ENCODE data around the gene NFX1.
A peak's percentile ranks its signal among the peaks of the same experiment; 100 is the strongest.
"Not testable (repeated sequence)": the region's sequence is repeated elsewhere in the genome, so short reads cannot be mapped to it uniquely, and the experiment has no call there.

The NFX1 gene

DNA sequence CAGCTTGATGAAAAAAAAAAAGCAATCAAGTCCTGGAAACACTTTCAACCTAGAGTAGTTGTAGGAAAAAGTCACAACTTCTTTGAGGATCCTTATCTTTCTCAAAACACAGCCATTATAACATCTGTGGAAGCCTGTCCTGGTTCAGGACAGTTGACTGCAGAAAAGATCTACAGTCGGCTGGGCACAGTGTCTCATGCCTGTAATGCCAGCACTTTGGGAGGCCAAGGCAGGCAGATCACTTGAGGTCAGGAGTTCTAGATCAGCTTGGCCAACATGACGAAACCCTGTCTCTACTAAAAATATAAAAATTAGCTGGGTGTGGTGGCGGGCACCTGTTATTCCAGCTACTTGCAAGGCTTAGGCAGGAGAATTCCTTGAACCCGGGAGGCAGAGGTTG, 74.5 kb downstream of the NFX1 start:
- H3K27me3 ChIP-seq (ENCODE audit: low read depth); H3K4me1 ChIP-seq; H3K4me3 ChIP-seq; in situ Hi-C loops (cut with MboI; ENCODE audit: low sequenced_read_pairs); H3K9me3 ChIP-seq; DNase-seq (ENCODE audit: low spot score in 2 of 2): not testable (repeated sequence)
- H3K36me3 ChIP-seq (replicated peaks): peaks cover 31% of the 10 kb centered on the region

DNA sequence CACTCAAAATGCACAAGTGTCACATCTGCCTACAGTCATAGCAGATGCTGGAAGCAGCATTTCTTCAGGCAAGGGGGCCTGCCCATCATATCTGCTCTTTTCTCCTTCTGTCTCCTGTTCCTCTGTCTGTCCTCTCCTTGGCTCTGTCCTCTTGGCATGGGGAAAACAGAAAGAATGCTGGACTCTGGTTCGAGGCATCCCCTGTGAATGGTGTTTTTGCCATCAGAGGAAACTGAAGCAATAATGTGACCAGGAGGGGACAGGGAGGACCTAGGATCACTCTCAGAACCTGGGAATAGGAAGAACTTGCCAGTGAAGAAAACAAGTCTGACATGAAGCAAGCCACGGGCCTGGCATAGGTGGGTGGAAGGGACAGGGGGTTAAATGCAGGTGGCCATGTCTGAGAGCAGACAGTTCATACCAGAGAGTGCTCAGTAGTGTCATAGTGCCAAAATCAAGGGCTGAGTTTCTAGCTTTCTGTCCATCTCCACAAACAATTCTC, 76.7 kb downstream of the NFX1 start:
- Histone ChIP-seq H3K27me3 (ENCODE audit: low read depth) (no peaks in the 10 kb centered on the region), H3K4me3 (no peak overlapping the region), H3K4me1 (no peaks in the 10 kb centered on the region), H3K36me3 (replicated peaks) (peaks cover 48% of the 10 kb centered on the region), H3K9me3 (no peaks in the 10 kb centered on the region)
- in situ Hi-C loops (cut with MboI; ENCODE audit: low sequenced_read_pairs): no loop called here
- DNase-seq (ENCODE audit: low spot score in 2 of 2): no peak

DNA sequence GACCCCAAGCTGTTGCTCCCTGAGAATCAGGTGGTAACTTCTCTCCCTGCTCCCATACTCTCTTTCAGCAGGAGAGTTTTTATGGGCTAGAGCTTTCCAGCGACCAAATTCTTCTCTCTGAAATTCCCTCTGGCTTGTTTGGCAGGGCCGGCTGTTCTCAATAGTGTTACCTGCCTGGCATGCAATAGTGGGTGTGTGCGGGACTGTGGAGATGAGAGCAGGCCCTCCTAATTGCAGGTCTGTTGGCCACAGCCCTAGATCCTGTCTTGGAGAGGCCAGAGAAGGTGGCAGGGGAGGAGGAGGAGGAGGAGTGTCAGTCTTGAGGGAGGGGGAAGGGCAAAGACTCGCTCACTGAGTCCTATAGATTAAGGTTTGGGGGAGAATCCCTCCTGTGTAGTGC, 82.6 kb downstream of the NFX1 start:
- no peak for DNase-seq (ENCODE audit: low spot score in 2 of 2)
- peaks cover 30% of the 10 kb centered on the region for H3K36me3 ChIP-seq (replicated peaks)
- H3K4me3 ChIP-seq: no peak overlapping the region
- peaks cover 6% of the 10 kb centered on the region for H3K4me1 ChIP-seq
- H3K27me3 ChIP-seq (ENCODE audit: low read depth): no peaks in the 10 kb centered on the region
- in situ Hi-C loops (cut with MboI; ENCODE audit: low sequenced_read_pairs): loop anchor here (10.0 kb wide), 1 partner anchor 62 kb away; no protein-coding TSS in a partner anchor
- H3K9me3 ChIP-seq: no peaks in the 10 kb centered on the region

DNA sequence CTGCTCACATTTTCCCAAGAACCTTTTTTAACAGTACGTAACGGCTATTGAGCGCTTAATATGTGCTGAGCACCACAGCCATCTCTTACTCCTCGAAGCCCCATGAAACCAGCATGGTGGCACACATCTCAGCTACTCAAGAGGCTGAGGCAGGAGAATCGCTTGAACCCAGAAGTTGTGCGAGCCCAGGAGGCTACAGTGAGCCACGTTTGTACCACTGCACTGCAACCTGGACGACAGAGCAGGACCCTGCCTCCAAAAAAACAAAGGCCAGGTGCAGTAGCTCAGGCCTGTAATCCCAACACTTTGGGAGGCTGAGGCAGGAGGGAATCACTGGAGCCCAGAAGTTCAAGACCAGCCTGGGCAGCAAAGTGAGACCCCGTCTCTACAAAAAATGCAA, 83.9 kb downstream of the NFX1 start:
- H3K9me3 ChIP-seq: no peaks in the 10 kb centered on the region
- H3K27me3 ChIP-seq (ENCODE audit: low read depth): no peaks in the 10 kb centered on the region
- no peak overlapping the region for H3K4me3 ChIP-seq
- peaks cover 26% of the 10 kb centered on the region for H3K36me3 ChIP-seq (replicated peaks)
- in situ Hi-C loops (cut with MboI; ENCODE audit: low sequenced_read_pairs): loop anchor here (10.0 kb wide), 1 partner anchor 61 kb away; no protein-coding TSS in a partner anchor
- peaks cover 6% of the 10 kb centered on the region for H3K4me1 ChIP-seq
- DNase-seq (ENCODE audit: low spot score in 2 of 2): no peak

DNA sequence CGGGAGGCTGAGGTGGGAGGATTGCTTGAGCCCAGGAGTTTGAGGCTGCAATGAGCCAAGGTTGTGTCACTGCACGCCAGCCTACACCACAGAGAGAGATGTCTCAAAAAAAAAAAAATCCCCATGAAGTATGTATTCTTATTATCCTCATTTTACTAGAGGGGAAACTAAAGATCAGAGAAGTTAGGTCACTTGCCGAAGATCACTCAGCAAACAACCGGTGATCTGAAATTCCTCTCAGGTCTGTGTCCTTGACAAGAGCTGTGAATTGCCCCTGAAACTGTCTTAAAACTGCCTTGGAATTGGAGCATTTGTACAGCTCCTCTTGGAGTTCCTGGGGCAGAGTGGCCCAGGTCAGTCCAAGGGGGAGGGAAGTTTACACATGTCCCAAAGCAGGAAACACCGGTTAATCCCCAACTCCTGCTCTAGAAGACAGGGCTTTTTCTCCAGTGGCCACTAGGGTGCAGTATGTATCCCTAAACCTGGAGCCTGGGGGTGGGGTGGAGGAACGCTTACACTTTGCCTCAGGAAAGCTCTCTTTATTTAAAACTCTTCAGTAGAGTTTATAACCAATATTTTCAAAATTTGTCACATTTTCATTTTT, 84.4 kb downstream of the NFX1 start:
- H3K4me1 ChIP-seq: peaks cover 6% of the 10 kb centered on the region
- no peak overlapping the region for H3K4me3 ChIP-seq
- H3K36me3 ChIP-seq (replicated peaks): peaks cover 20% of the 10 kb centered on the region
- peak; percentile 78 to 83 for DNase-seq (ENCODE audit: low spot score in 2 of 2)
- no peaks in the 10 kb centered on the region for H3K9me3 ChIP-seq
- in situ Hi-C loops (cut with MboI; ENCODE audit: low sequenced_read_pairs): loop anchor here (10.0 kb wide), 1 partner anchor 60 kb away; no protein-coding TSS in a partner anchor
- H3K27me3 ChIP-seq (ENCODE audit: low read depth): no peaks in the 10 kb centered on the region

DNA sequence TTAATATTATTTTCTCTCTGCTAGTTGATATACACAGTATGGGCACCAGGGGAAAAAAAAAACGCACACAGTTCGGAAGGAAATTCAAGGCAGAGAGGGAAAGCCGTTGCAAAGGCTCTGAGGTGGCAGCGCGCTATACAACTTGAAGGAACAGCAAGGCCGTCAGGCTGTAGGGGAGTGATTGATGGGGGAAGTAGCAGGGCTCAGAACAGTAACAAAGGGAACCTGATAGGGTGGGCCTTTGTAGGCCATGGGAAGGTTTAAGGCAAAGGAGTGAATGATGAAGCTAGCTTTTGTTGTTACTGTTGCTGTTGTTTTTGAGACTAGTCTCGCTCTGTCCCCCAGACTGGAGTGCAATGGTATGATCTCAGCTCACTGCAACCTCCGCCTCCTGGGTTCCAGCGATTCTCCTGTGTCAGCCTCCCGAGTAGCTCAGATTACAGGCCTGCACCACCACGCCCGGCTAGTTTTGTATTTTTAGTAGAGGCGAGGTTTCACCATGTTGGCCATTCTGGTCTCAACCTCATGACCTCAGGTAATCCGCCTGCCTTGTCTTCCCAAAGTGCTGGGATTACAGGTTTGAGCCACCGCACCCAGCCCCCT, 85.0 kb downstream of the NFX1 start:
- H3K4me1 ChIP-seq: peaks cover 6% of the 10 kb centered on the region
- in situ Hi-C loops (cut with MboI; ENCODE audit: low sequenced_read_pairs): loop anchor here (10.0 kb wide), 1 partner anchor 59 kb away; no protein-coding TSS in a partner anchor
- DNase-seq (ENCODE audit: low spot score in 2 of 2): peak; percentile 19 to 42
- H3K4me3 ChIP-seq: no peak overlapping the region
- H3K9me3 ChIP-seq: no peaks in the 10 kb centered on the region
- H3K27me3 ChIP-seq (ENCODE audit: low read depth): no peaks in the 10 kb centered on the region
- H3K36me3 ChIP-seq (replicated peaks): peaks cover 14% of the 10 kb centered on the region

DNA sequence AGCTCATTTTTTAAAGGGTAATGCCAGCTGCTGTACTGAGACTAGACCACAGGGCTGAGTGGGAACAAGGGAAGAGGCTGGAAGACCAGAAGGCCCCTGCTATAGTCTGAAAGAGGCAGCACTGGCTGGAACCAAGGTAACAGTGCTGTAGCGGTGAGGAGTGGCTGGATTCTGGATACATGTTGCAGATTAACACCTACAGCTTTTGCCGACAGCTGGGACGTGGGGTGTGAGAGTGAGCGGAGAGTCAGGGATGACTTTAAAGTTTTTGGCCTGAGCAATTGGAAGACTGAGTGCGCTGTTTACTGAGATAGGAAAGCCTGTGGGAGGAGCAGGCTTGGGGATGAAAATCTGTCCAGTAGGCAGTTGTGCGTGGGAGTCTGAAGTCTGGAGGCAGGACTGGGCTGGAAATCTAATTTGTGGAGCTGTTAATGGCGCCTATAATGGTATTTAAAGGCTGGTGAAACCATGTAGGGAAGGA, 85.6 kb downstream of the NFX1 start:
- Histone ChIP-seq H3K4me1 (peaks cover 6% of the 10 kb centered on the region), H3K27me3 (ENCODE audit: low read depth) (no peaks in the 10 kb centered on the region), H3K4me3 (no peak overlapping the region), H3K36me3 (replicated peaks) (peaks cover 9% of the 10 kb centered on the region), H3K9me3 (no peaks in the 10 kb centered on the region)
- no peak for DNase-seq (ENCODE audit: low spot score in 2 of 2)
- in situ Hi-C loops (cut with MboI; ENCODE audit: low sequenced_read_pairs): loop anchor here (10.0 kb wide), 1 partner anchor 59 kb away; no protein-coding TSS in a partner anchor

DNA sequence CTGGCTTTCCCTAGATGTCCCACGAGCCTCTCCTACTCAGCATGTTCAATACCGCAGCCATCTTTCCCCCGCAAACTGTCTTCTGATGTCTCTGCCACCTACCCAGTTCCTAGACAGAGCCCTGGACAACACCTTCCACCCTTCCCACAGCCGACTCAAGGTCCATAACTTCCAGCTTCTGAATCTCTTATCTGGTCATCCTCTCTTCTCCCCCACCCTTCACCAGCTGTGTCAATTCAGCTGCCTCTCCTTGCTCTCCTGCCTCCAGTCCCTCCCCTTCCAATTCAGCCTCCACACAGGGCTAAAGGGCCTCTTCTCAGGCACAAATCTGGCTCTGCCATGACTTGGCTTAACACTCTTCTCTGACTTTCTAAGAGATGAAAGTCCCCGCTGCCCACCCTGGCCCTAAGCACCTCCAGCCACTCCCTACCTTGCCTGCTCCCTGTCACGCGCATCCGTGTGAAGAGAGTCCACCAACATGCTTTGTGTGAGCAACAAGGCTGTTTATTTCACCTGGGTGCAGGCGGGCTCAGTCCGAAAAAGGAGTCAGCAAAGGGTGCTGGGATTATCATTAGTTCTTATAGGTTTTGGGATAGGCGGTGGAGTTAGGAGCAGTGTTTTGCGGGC, 86.9 kb downstream of the NFX1 start:
- Histone ChIP-seq H3K36me3 (replicated peaks) (peaks cover 3% of the 10 kb centered on the region; the same call in 1 of the 2 replicates), H3K4me3 (no peak overlapping the region), H3K9me3 (no peaks in the 10 kb centered on the region), H3K4me1 (peaks cover 6% of the 10 kb centered on the region), H3K27me3 (ENCODE audit: low read depth) (no peaks in the 10 kb centered on the region)
- no peak for DNase-seq (ENCODE audit: low spot score in 2 of 2)
- in situ Hi-C loops (cut with MboI; ENCODE audit: low sequenced_read_pairs): loop anchor here (10.0 kb wide), 1 partner anchor 58 kb away; no protein-coding TSS in a partner anchor

DNA sequence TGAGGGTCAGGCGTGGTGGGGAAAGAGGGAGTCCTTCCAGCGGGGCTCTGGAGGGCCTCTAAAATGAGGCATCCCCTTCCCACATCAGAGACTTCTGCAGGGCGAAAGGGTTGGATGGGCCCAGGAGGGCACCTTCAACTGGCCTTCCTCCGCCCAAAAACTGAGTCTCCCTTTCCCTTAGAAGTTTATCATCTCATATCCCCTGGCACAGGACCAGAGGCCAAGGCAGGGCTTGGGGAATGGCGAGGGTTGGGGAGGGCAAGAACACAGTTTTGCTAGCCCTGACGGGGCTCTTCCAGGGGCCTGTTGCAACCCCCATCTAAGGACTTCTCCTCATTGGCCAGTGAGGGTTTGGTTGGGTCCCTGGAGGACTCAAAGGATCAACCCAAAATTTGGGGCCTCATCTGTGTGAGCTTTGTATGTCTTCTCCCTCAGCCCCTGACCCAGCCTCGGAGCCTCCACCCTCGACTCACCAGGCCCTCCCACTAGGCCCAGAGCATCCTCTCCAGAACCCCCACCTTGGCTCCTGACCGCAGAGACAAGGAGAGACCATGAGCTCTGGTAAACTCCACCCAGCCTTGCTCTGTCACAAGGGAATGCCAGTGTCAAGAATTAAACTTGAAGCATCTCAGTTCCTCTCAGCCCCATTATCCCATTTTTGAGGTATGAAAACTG, 87.9 kb downstream of the NFX1 start:
- Histone ChIP-seq H3K27me3 (ENCODE audit: low read depth) (no peaks in the 10 kb centered on the region), H3K4me1 (peaks cover 6% of the 10 kb centered on the region), H3K4me3 (no peak overlapping the region), H3K36me3 (replicated peaks) (0 out of 2 replicates have a peak, but pooled peaks cover 3% of the 10 kb centered on the region), H3K9me3 (no peaks in the 10 kb centered on the region)
- no peak for DNase-seq (ENCODE audit: low spot score in 2 of 2)
- in situ Hi-C loops (cut with MboI; ENCODE audit: low sequenced_read_pairs): loop anchor here (10.0 kb wide), 1 partner anchor 57 kb away; no protein-coding TSS in a partner anchor

DNA sequence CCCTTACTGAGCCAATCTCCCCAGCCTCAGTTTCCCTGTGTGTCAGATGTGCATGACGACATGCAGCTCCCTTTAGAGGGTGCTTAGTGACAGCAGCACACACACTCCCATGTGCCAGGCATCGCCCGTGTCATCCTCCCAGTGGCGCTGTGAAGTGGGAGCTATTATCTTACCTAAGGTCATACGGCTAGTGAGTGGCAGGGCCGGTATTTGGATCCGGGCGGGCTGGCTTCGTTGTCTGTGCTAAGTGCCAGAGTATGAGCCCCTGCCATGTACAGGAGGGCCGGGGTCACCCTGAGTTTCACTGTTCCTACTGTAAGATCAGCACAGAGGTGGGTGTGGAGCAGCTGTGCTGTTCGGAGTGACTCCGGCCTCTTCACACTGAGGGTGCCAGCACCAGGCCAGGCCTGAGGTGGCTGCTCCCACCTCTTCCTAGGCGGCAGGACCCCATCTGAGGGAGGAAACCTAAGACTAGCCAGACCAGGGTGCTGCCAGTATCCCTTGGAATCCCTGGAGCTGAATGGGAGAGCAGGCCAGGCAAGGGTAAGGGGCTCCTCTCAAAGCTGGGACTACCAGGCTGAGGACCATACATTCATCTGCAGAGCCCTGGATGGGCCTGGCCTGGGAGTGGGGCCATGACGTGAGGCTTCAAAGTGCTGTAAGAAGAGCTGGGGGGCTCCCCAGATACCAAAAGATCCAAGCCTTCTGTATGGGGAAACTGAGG, 89.5 kb downstream of the NFX1 start:
- DNase-seq (ENCODE audit: low spot score in 2 of 2): no peak
- in situ Hi-C loops (cut with MboI; ENCODE audit: low sequenced_read_pairs): loop anchor here (10.0 kb wide), 1 partner anchor 55 kb away; no protein-coding TSS in a partner anchor
- Histone ChIP-seq H3K27me3 (ENCODE audit: low read depth) (no peaks in the 10 kb centered on the region), H3K4me3 (no peak overlapping the region), H3K4me1 (peaks cover 6% of the 10 kb centered on the region), H3K9me3 (no peaks in the 10 kb centered on the region), H3K36me3 (replicated peaks) (no peaks in the 10 kb centered on the region)

DNA sequence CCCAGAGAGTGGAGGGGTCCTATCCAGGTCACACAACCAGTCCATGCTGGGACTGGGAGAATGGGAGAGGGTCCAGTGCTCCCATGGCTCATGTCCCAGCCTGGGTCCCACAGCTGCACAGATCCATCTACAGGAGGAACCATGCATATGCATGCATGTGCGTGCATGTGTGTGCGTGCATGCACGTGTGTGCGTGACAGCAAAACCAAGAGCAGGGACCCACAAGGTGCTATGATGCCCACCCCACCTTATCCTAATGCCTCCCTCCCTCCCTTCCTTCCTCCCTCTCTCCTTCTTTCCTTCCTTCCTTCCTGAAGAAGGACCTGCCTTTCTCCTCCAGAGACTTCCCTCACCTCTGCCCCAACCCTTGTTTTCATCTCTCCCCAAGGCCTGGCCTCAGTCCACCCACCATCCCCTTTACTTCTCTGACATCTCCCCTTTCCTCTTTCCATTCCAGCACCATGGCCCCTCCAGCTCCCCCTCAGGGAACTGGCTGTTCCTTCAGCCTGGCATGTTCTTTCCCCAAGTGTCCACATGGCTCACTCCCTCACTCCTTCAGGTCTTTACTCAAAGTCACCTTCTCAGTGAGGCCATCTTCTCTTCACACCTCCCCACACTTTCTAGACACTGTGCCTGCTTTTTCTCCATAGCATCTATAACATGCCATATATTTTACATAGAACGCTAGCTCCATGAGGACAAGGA, 90.2 kb downstream of the NFX1 start:
- no peaks in the 10 kb centered on the region for H3K27me3 ChIP-seq (ENCODE audit: low read depth)
- H3K4me3 ChIP-seq: no peak overlapping the region
- H3K4me1 ChIP-seq: peaks cover under 1% of the 10 kb centered on the region
- H3K9me3 ChIP-seq: no peaks in the 10 kb centered on the region
- no peak for DNase-seq (ENCODE audit: low spot score in 2 of 2)
- no peaks in the 10 kb centered on the region for H3K36me3 ChIP-seq (replicated peaks)
- in situ Hi-C loops (cut with MboI; ENCODE audit: low sequenced_read_pairs): no loop called here

DNA sequence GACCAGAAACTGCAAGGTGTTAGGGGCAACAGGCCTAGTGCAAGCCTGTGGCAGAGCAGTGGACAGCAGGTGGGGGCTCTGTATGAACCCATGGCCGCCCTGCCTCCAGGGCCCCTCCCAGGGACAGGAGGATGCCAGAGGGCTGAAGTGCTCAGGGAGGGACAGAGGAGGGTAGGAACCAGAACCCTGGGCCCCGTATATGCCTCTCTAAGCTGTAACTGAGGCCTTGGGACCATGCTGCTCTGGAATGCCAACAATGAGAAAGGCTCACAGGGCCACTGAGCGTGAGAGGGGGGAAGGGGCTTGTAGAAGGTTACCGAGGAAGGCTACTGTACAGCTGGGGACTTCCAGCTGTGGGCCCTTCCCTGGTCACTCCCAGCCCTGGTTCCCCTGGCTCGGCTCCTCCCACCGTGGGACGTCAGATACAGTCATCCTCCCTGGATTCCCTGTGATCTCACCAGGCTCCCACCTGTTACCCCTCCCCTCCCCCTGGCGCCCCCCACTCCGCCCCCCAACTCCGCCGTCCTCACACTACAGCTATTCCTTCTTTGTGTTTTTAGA, 91.0 kb downstream of the NFX1 start:
- Histone ChIP-seq H3K4me3 (no peak overlapping the region), H3K4me1 (no peaks in the 10 kb centered on the region), H3K36me3 (replicated peaks) (no peaks in the 10 kb centered on the region), H3K27me3 (ENCODE audit: low read depth) (no peaks in the 10 kb centered on the region), H3K9me3 (no peaks in the 10 kb centered on the region)
- in situ Hi-C loops (cut with MboI; ENCODE audit: low sequenced_read_pairs): no loop called here
- no peak for DNase-seq (ENCODE audit: low spot score in 2 of 2)
